Prostate gland (tissue), 2 donors: ENCODE measurements around the gene PAX5. TPM values are rescaled to one million over a fixed set of nuclear protein-coding genes. Genes with fewer than 3 reads are reported as not detected.
A peak's percentile ranks its signal among the peaks of the same experiment; 100 is the strongest.

ENCODE experiments used
- DNase-seq: peaks from one replicate; pipeline ENCODE4 v3.0.0-alpha.2; 2019; ENCODE audit warnings: low spot score
- H3K27ac ChIP-seq, 2 donors: fragments of 200-600 bp; sonication (generic); 2 replicates each; pipeline ENCODE4 v1.5.1; 2017 to 2019
- H3K27me3 ChIP-seq: fragments of 200-600 bp; sonication (generic); replicated peaks from 2 replicates; pipeline ENCODE4 v1.5.1; 2019; ENCODE audit not compliant: insufficient read depth
- H3K36me3 ChIP-seq, 2 donors: fragments of 200-600 bp; sonication (generic); 1 replicate in 1 of 2; 2 replicates in 1 of 2; pipeline versions ENCODE4 v1.5.1 to v1.8.1; 2017 to 2019
- H3K4me1 ChIP-seq: fragments of 200-600 bp; sonication (generic); replicated peaks from 2 replicates; pipeline ENCODE4 v1.5.1; 2019
- H3K4me3 ChIP-seq, 2 donors: fragments of 200-600 bp; sonication (generic); 2 replicates each; pipeline ENCODE4 v1.5.1; 2017 to 2019
- H3K9me3 ChIP-seq: fragments of 200-600 bp; sonication (generic); 2 replicates; pipeline ENCODE4 v1.5.1; 2017
- CTCF ChIP-seq, 4 experiments: fragments of 200-600 bp in 2 of 4; fragments of 450-650 bp in 2 of 4; sonication (generic) in 2 of 4; IDR thresholded peaks; 1 replicate in 3 of 4; 2 replicates in 1 of 4; pipeline ENCODE4 v1.5.1; 2016 to 2019; ENCODE audit warnings: antibody characterized with exemption in 4 of 4, mild to moderate bottlenecking in 2 of 4, moderate library complexity in 2 of 4
- POLR2A ChIP-seq: fragments of 450-650 bp; IDR thresholded peaks from one replicate; pipeline ENCODE4 v1.6.1; 2016; ENCODE audit warnings: antibody characterized with exemption, mild to moderate bottlenecking
- POLR2AphosphoS5 ChIP-seq: sonication (generic); formaldehyde crosslinking; IDR thresholded peaks from one replicate; pipeline ENCODE4 v1.6.1; 2017; ENCODE audit warnings: antibody characterized with exemption
- WGBS: methylation state at CpG from one replicate; pipeline ENCODE4 v1.1.5; 2018; 5-methylcytosine and 5-hydroxymethylcytosine counted together
- intact Hi-C: fragments of 100-400 bp; cut with DNase I; formaldehyde crosslinking; loops from one replicate; pipeline ENCODE4 v1.14.2; 2022
- total RNA-seq, 2 donors: library from RNA; depleted of rRNA; stranded (reverse); fragments of >200 nt; gene quantifications; one replicate each; pipeline ENCODE4 v1.1.0, GENCODE V29; 2016

Gene PAX5
- total RNA-seq, 2 donors from 2014 or later, result 0.05 to 0.11 TPM

GRCh38 chr9:36820392-36820861 lies 213.6 kb downstream of the PAX5 start:
- H3K36me3 ChIP-seq, result no peaks in the 10 kb centered on the region
- H3K9me3 ChIP-seq, result no peaks in the 10 kb centered on the region
- no peak overlapping the region for H3K4me3 ChIP-seq
- no peak overlapping the region for H3K27ac ChIP-seq
- no peaks in the 10 kb centered on the region for H3K4me1 ChIP-seq
- no peak for DNase-seq
- intact Hi-C loops, result no loop called here
- no peaks in the 10 kb centered on the region for H3K27me3 ChIP-seq
- 82% methylated on average over 21 of the region's 21 CpGs for WGBS
- no peak for TF ChIP-seq POLR2A

GRCh38 chr9:36818965-36819870 lies 214.8 kb downstream of the PAX5 start:
- TF ChIP-seq CTCF (IDR thresholded peaks at IDR 0.05), result no peak
- DNase-seq, result no peak
- H3K36me3 ChIP-seq, result no peaks in the 10 kb centered on the region
- WGBS, result 33% methylated on average over 35 of the region's 35 CpGs
- H3K9me3 ChIP-seq, result no peaks in the 10 kb centered on the region
- intact Hi-C loops, result no loop called here
- H3K4me1 ChIP-seq, result no peaks in the 10 kb centered on the region
- H3K27ac ChIP-seq, result no peak overlapping the region
- H3K4me3 ChIP-seq, result peak overlapping the region; percentile 14 to 25
- no peaks in the 10 kb centered on the region for H3K27me3 ChIP-seq

GRCh38 chr9:36818242-36818938 lies 215.7 kb downstream of the PAX5 start:
- no peak overlapping the region for H3K27ac ChIP-seq
- no peak for DNase-seq
- H3K4me3 ChIP-seq, result peak overlapping the region; percentile 14 to 25
- no peaks in the 10 kb centered on the region for H3K36me3 ChIP-seq
- H3K4me1 ChIP-seq, result no peaks in the 10 kb centered on the region
- 6% methylated on average over 32 of the region's 32 CpGs for WGBS
- no peaks in the 10 kb centered on the region for H3K27me3 ChIP-seq
- TF ChIP-seq POLR2A (no peak), POLR2AphosphoS5 (no peak)
- intact Hi-C loops, result no loop called here
- H3K9me3 ChIP-seq, result no peaks in the 10 kb centered on the region

GRCh38 chr9:36817160-36817834 lies 216.8 kb downstream of the PAX5 start:
- Histone ChIP-seq H3K4me1 (no peaks in the 10 kb centered on the region), H3K27ac (no peak overlapping the region), H3K9me3 (no peaks in the 10 kb centered on the region), H3K4me3 (no peak overlapping the region), H3K27me3 (no peaks in the 10 kb centered on the region), H3K36me3 (no peaks in the 10 kb centered on the region)
- no peak for DNase-seq
- WGBS, result 62% methylated on average over 4 of the region's 4 CpGs
- intact Hi-C loops, result no loop called here
- no peak for TF ChIP-seq POLR2A
- TF ChIP-seq POLR2AphosphoS5, result no peak
- TF ChIP-seq CTCF (IDR thresholded peaks at IDR 0.05), result no peak

- Histone ChIP-seq H3K27me3 (no peaks in the 10 kb centered on the region), H3K4me1 (no peaks in the 10 kb centered on the region), H3K9me3 (no peaks in the 10 kb centered on the region), H3K4me3 (no peak overlapping the region), H3K36me3 (no peaks in the 10 kb centered on the region), H3K27ac (no peak overlapping the region)
- intact Hi-C loops, result no loop called here
- TF ChIP-seq POLR2A (no peak), CTCF (IDR thresholded peaks at IDR 0.05) (no peak), POLR2AphosphoS5 (no peak)
- no peak for DNase-seq
- WGBS, result 96% methylated on average over 3 of the region's 3 CpGs
Observed at GRCh38 chr9:36816371-36816770, 217.7 kb downstream of the PAX5 start.
